K562 (cell line): ENCODE data around the gene TJAP1. TPM values are rescaled to one million over a fixed set of nuclear protein-coding genes. Genes with fewer than 3 reads are reported as not detected.

Source experiments
- BHLHE40 ChIP-seq: IDR thresholded peaks from 2 replicates; pipeline ENCODE4 v1.6.1; 2011; ENCODE audit warnings: low read length, improper control_type of control experiment
- CBX1 ChIP-seq: sonication (generic); IDR thresholded peaks from 2 replicates; pipeline ENCODE4 v1.6.1; 2016; ENCODE audit warnings: antibody characterized with exemption, low read depth, mild to moderate bottlenecking
- CHD1 ChIP-seq: fragments of 200-600 bp; sonication (generic); IDR thresholded peaks from one replicate; pipeline ENCODE4 v1.6.1; 2012; ENCODE audit warnings: mild to moderate bottlenecking, moderate library complexity, low read length, inconsistent platforms
- E2F8 ChIP-seq: fragments of 450-650 bp; IDR thresholded peaks from 2 replicates; pipeline ENCODE4 v1.7.1; 2018; ENCODE audit warnings: mild to moderate bottlenecking, low read depth; ENCODE audit not compliant: partially characterized antibody
- HDAC1 ChIP-seq, 2 experiments: fragments of 450-650 bp; IDR thresholded peaks; 2 replicates each; pipeline ENCODE4 v1.6.1; 2016 to 2017; ENCODE audit warnings: inconsistent platforms in 1 of 2, mild to moderate bottlenecking in 1 of 2, moderate library complexity in 1 of 2
- IRF2 ChIP-seq: sonication (generic); formaldehyde crosslinking; IDR thresholded peaks from 2 replicates; pipeline ENCODE4 v1.8.1; 2022; ENCODE audit warnings: mild to moderate bottlenecking, missing genetic modification reagents
- PHF20 ChIP-seq: fragments of 450-650 bp; IDR thresholded peaks from 2 replicates; pipeline ENCODE4 v1.6.1; 2018; ENCODE audit not compliant: partially characterized antibody
- PHTF2 ChIP-seq: fragments of 250-450 bp; sonication (Bioruptor Pico); IDR thresholded peaks from 2 replicates; pipeline ENCODE4 v1.5.0; 2021; ENCODE audit warnings: mild to moderate bottlenecking
- PRPF4 ChIP-seq: fragments of 200-400 bp; formaldehyde crosslinking; IDR thresholded peaks from one replicate; pipeline ENCODE4 v1.6.1; 2017; ENCODE audit warnings: low read length, low read depth, mild to moderate bottlenecking; ENCODE audit not compliant: insufficient read depth, poor library complexity, severe bottlenecking
- RBFOX2 ChIP-seq: fragments of 200-400 bp; formaldehyde crosslinking; IDR thresholded peaks from 2 replicates; pipeline ENCODE4 v1.6.1; 2017; ENCODE audit warnings: low read depth, mild to moderate bottlenecking, low read length, moderate library complexity
- SMAD3 ChIP-seq: fragments of 450-650 bp; formaldehyde crosslinking; conservative IDR thresholded peaks from 2 replicates; pipeline ENCODE4 v1.4.0; 2020; ENCODE audit warnings: mild to moderate bottlenecking
- ZBTB33 ChIP-seq: sonication (generic); formaldehyde crosslinking; IDR thresholded peaks from 2 replicates; pipeline ENCODE4 v1.8.1; 2023; ENCODE audit warnings: mild to moderate bottlenecking, missing genetic modification reagents
- ZKSCAN1 ChIP-seq: fragments of 150-350 bp; IDR thresholded peaks from 2 replicates; pipeline ENCODE4 v1.6.1; 2016; ENCODE audit warnings: low read depth, low read length
- ZNF12 ChIP-seq: sonication (generic); formaldehyde crosslinking; IDR thresholded peaks from 2 replicates; pipeline ENCODE4 v1.4.0; 2020; ENCODE audit warnings: mild to moderate bottlenecking, missing genetic modification reagents
- ZNF232 ChIP-seq: sonication (generic); formaldehyde crosslinking; IDR thresholded peaks from 2 replicates; pipeline ENCODE4 v1.8.0; 2022; ENCODE audit warnings: mild to moderate bottlenecking, missing genetic modification reagents
- polyA plus RNA-seq, 8 experiments: library from polyadenylated mRNA; depleted of rRNA in 4 of 8; stranded (reverse) in 5 of 8; unstranded in 3 of 8; fragments of >200 nt; fragmentation: Nextera tagmentation in 2 of 8; fragmentation: Illumina TruSeq in 1 of 8; extraction: Ambion mirVana in 2 of 8; extraction: Trizol in 1 of 8; gene quantifications; 2 replicates each; pipeline versions ENCODE4 v1.2.1 to v1.2.3, GENCODE V29; 2011 to 2014; ENCODE audit warnings: inconsistent platforms in 1 of 8, missing spikeins in 1 of 8
- total RNA-seq, 7 experiments: library from RNA; depleted of rRNA in 6 of 7; stranded (reverse); fragments of >200 nt in 6 of 7; fragmentation: Illumina TruSeq in 2 of 7; extraction: Trizol in 2 of 7; gene quantifications; 2 replicates each; pipeline versions ENCODE4 v1.2.1 to v1.2.3, GENCODE V29; 2011 to 2021; ENCODE audit warnings: low replicate concordance in 1 of 7
- TF ChIP-seq, protein P1 (sequence below): fragments of 450-650 bp; formaldehyde crosslinking; IDR thresholded peaks from 2 replicates; pipeline ENCODE4 v1.4.0; 2020; ENCODE audit warnings: mild to moderate bottlenecking, moderate library complexity
- TF ChIP-seq, protein P2 (sequence below): IDR thresholded peaks from 2 replicates; pipeline ENCODE4 v1.6.1; 2016; ENCODE audit warnings: missing genetic modification characterization, missing compliant biosample characterization
- TF ChIP-seq, protein P3 (sequence below): fragments of 450-650 bp; formaldehyde crosslinking; IDR thresholded peaks from 2 replicates; pipeline ENCODE4 v1.4.0; 2020; ENCODE audit warnings: mild to moderate bottlenecking, moderate library complexity

The TJAP1 gene
- total and polyA plus RNA-seq, 9 of the 15 experiments (the other 6 are each of a cell fraction or from before 2014, with no cell fraction given): 0.06 to 35.8 (median 16.2) TPM

- TF ChIP-seq PHF20 (peak; percentile 95), HDAC1 (IDR thresholded peaks at IDR 0.05) (peak; percentile 14 to 86; a peak in 3 of 4 replicates), CHD1 (no peak), ZNF12 (no peak), CBX1 (peak; percentile 85; the same call in 1 of the 2 replicates), E2F8 (peak; percentile 87), ZBTB33 (CRISPR knock-in tag) (no peak), SMAD3 (CRISPR knock-in tag) (no peak), BHLHE40 (peak; percentile 6; the same call in 1 of the 2 replicates), PRPF4 (no peak), ZNF232 (CRISPR knock-in tag) (0 out of 2 replicates have a peak, but pooled peaks have one; percentile 45), RBFOX2 (peak; percentile 97), PHTF2 (no peak), IRF2 (CRISPR knock-in tag) (no peak), ZKSCAN1 (0 out of 2 replicates have a peak, but pooled peaks have one; percentile 15)
- TF ChIP-seq, protein P1, sequence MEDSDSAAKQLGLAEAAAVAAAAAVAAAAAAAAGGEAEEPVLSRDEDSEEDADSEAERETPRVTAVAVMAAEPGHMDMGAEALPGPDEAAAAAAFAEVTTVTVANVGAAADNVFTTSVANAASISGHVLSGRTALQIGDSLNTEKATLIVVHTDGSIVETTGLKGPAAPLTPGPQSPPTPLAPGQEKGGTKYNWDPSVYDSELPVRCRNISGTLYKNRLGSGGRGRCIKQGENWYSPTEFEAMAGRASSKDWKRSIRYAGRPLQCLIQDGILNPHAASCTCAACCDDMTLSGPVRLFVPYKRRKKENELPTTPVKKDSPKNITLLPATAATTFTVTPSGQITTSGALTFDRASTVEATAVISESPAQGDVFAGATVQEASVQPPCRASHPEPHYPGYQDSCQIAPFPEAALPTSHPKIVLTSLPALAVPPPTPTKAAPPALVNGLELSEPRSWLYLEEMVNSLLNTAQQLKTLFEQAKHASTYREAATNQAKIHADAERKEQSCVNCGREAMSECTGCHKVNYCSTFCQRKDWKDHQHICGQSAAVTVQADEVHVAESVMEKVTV (CRISPR knock-in tag): no peak
- TF ChIP-seq, protein P2, sequence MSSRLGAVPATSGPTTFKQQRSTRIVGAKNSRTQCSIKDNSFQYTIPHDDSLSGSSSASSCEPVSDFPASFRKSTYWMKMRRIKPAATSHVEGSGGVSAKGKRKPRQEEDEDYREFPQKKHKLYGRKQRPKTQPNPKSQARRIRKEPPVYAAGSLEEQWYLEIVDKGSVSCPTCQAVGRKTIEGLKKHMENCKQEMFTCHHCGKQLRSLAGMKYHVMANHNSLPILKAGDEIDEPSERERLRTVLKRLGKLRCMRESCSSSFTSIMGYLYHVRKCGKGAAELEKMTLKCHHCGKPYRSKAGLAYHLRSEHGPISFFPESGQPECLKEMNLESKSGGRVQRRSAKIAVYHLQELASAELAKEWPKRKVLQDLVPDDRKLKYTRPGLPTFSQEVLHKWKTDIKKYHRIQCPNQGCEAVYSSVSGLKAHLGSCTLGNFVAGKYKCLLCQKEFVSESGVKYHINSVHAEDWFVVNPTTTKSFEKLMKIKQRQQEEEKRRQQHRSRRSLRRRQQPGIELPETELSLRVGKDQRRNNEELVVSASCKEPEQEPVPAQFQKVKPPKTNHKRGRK (tag): peak; percentile 82
- TF ChIP-seq, protein P3, sequence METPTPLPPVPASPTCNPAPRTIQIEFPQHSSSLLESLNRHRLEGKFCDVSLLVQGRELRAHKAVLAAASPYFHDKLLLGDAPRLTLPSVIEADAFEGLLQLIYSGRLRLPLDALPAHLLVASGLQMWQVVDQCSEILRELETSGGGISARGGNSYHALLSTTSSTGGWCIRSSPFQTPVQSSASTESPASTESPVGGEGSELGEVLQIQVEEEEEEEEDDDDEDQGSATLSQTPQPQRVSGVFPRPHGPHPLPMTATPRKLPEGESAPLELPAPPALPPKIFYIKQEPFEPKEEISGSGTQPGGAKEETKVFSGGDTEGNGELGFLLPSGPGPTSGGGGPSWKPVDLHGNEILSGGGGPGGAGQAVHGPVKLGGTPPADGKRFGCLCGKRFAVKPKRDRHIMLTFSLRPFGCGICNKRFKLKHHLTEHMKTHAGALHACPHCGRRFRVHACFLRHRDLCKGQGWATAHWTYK (CRISPR knock-in tag): no peak
Observed at GRCh38 chr6:43477235-43478007, at the start of gene TJAP1 (continued).
